HepG2 (cell line): ENCODE measurements around the gene HLF.

Experiments
- ATF4 ChIP-seq, 2 experiments: fragments of 450-650 bp in 1 of 2; sonication (generic) in 1 of 2; formaldehyde crosslinking; IDR thresholded peaks; 2 replicates each; pipeline versions ENCODE4 v1.5.0 to v1.8.0; 2020 to 2022; ENCODE audit warnings: mild to moderate bottlenecking in 1 of 2, missing genetic modification reagents in 1 of 2
- CTCF ChIP-seq: sonication (generic); formaldehyde crosslinking; IDR thresholded peaks from 2 replicates; pipeline ENCODE4 v1.5.0; 2020; ENCODE audit warnings: mild to moderate bottlenecking, missing genetic modification reagents, moderate library complexity
- EP300 ChIP-seq, 3 experiments: sonication (generic) in 1 of 3; formaldehyde crosslinking in 1 of 3; IDR thresholded peaks; 2 replicates each; pipeline versions ENCODE4 v1.5.1 to v1.6.1; 2011 to 2020; ENCODE audit warnings: low read depth in 2 of 3, low read length in 2 of 3, borderline replicate concordance in 1 of 3, improper control_type of control experiment in 1 of 3, mild to moderate bottlenecking in 1 of 3, missing genetic modification reagents in 1 of 3, moderate library complexity in 1 of 3
- REST ChIP-seq, 2 experiments: IDR thresholded peaks; 2 replicates each; pipeline ENCODE4 v1.6.1; 2011 to 2012; ENCODE audit warnings: low read length in 2 of 2, borderline replicate concordance in 1 of 2, low read depth in 1 of 2, mild to moderate bottlenecking in 1 of 2, moderate library complexity in 1 of 2
- SKIL ChIP-seq: sonication (generic); formaldehyde crosslinking; IDR thresholded peaks from 2 replicates; pipeline ENCODE4 v1.8.0; 2022; ENCODE audit warnings: missing genetic modification reagents, mild to moderate bottlenecking, moderate library complexity, borderline replicate concordance
- SMAD1 ChIP-seq: sonication (generic); formaldehyde crosslinking; IDR thresholded peaks from 2 replicates; pipeline ENCODE4 v1.4.0; 2020; ENCODE audit warnings: missing genetic modification reagents, low read depth, mild to moderate bottlenecking, borderline replicate concordance
- ZNF605 ChIP-seq: sonication (generic); formaldehyde crosslinking; IDR thresholded peaks from 2 replicates; pipeline ENCODE4 v1.8.0; 2022; ENCODE audit warnings: mild to moderate bottlenecking, missing genetic modification reagents

GRCh38 chr17:55215711-55216110, 49.0 kb upstream of the HLF start:
- TF ChIP-seq SKIL (CRISPR knock-in tag) (no peak), EP300 (IDR thresholded peaks at IDR 0.05; ENCODE audit: low read depth in 2 of 2, low read length in 2 of 2) (no peak), EP300 (CRISPR knock-in tag; IDR thresholded peaks at IDR 0.05; ENCODE audit: borderline replicate concordance) (no peak), CTCF (CRISPR knock-in tag) (no peak), ATF4 (CRISPR knock-in tag; IDR thresholded peaks at IDR 0.05) (no peak), REST (IDR thresholded peaks at IDR 0.05; ENCODE audit: borderline replicate concordance in 1 of 2, low read depth in 1 of 2, low read length in 2 of 2) (no peak), SMAD1 (no peak), ZNF605 (CRISPR knock-in tag) (no peak)
